ENCODE measurements around the gene GAGE10.
"Not testable (repeated sequence)": the region's sequence is repeated elsewhere in the genome, so short reads cannot be mapped to it uniquely, and the experiment has no call there.

The GAGE10 gene

DNA sequence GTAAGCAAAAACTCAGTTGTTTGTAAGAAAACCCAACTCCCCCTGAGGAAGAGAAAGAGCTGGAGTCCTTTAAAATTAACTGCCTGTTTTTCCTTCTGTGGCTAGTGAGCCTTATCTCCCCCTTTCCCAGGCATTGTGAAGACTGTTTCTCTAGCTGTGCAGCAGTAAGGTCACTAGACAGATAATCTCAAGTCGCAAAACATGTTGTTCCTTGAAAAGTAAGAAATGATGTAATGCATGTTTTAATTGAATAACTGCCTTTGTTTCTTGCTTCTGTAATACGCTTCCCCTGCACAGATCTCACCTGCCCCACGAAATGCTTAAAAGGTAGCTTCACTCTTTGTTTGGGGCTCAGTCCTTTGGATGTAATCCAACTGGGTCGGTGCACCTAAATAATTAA is 12.6 kb downstream of the GAGE10 start:
- Histone ChIP-seq H3K9me3 (ENCODE audit: control insufficient read depth in 1 of 2, low read length in 2 of 2) (no peaks in the 10 kb centered on the region), H3K27ac (ENCODE audit: low read depth, low read length) (no peak overlapping the region), H3K4me1 (ENCODE audit: control insufficient read depth in 1 of 2, insufficient read depth in 2 of 2, low read length in 2 of 2) (no peaks in the 10 kb centered on the region), H3K27me3 (ENCODE audit: control insufficient read depth in 1 of 2, insufficient read depth in 2 of 2, low read length in 2 of 2) (no peaks in the 10 kb centered on the region), H3K9ac (ENCODE audit: low read depth in 1 of 2, low read length in 2 of 2) (no peak overlapping the region), H3K36me3 (ENCODE audit: control insufficient read depth in 1 of 2, insufficient read depth in 2 of 2, low read length in 2 of 2) (no peaks in the 10 kb centered on the region), H3K4me3 (ENCODE audit: low read depth in 1 of 2, low read length in 2 of 2) (no peak overlapping the region)

DNA sequence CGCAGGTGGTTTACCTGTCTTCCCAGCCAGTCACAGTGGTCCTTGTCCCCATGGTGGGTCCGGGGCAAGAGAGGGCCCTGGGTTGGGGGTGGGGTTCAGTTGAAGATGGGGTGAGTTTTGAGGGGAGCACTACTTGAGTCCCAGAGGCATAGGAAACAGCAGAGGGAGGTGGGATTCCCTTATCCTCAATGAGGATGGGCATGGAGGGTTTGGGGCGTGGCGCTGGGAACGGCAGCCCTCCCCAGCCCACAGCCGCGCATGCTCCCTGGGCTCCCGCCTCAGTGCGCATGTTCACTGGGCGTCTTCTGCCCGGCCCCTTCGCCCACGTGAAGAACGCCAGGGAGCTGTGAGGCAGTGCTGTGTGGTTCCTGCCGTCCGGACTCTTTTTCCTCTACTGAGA is 18.3 kb downstream of the GAGE10 start, which contains the start of gene GAGE12J:
GAGE12J (plus strand) TSS at position 301 of the 400 bp plus-strand sequence. CDS start 1,157 bp downstream, outside the sequence.
- not testable (repeated sequence) for H3K9me3 ChIP-seq (ENCODE audit: control insufficient read depth in 1 of 2, low read length in 2 of 2); H3K9ac ChIP-seq (ENCODE audit: low read depth in 1 of 2, low read length in 2 of 2); H3K27ac ChIP-seq (ENCODE audit: low read depth, low read length); H3K4me3 ChIP-seq (ENCODE audit: low read depth in 1 of 2, low read length in 2 of 2); H3K27me3 ChIP-seq (ENCODE audit: control insufficient read depth in 1 of 2, insufficient read depth in 2 of 2, low read length in 2 of 2); H3K4me1 ChIP-seq (ENCODE audit: control insufficient read depth in 1 of 2, insufficient read depth in 2 of 2, low read length in 2 of 2); H3K36me3 ChIP-seq (ENCODE audit: control insufficient read depth in 1 of 2, insufficient read depth in 2 of 2, low read length in 2 of 2)

DNA sequence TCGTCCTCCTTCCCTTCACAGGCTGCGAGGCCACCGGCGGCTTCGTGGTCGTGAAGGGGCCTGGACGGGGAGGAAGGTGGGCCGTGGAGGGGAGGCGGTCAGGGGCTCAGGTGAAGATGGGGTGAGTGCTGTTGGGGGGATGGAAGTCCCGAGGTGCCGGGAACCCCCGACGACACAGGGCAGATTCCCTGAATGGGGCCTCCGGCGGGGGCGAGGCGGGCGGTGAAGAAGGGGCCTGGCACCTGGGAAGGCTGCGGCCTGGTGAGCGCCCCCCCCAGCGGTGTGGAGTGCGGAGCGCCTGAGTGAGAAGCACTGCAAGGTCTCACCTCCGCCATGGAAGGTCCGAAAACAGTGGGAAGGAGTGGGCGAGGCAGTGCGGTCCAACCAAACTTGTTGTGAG is 18.8 kb downstream of the GAGE10 start:
- H3K9ac ChIP-seq (ENCODE audit: low read depth in 1 of 2, low read length in 2 of 2); H3K4me3 ChIP-seq (ENCODE audit: low read depth in 1 of 2, low read length in 2 of 2); H3K9me3 ChIP-seq (ENCODE audit: control insufficient read depth in 1 of 2, low read length in 2 of 2); H3K27me3 ChIP-seq (ENCODE audit: control insufficient read depth in 1 of 2, insufficient read depth in 2 of 2, low read length in 2 of 2); H3K27ac ChIP-seq (ENCODE audit: low read depth, low read length); H3K36me3 ChIP-seq (ENCODE audit: control insufficient read depth in 1 of 2, insufficient read depth in 2 of 2, low read length in 2 of 2); H3K4me1 ChIP-seq (ENCODE audit: control insufficient read depth in 1 of 2, insufficient read depth in 2 of 2, low read length in 2 of 2): not testable (repeated sequence)

DNA sequence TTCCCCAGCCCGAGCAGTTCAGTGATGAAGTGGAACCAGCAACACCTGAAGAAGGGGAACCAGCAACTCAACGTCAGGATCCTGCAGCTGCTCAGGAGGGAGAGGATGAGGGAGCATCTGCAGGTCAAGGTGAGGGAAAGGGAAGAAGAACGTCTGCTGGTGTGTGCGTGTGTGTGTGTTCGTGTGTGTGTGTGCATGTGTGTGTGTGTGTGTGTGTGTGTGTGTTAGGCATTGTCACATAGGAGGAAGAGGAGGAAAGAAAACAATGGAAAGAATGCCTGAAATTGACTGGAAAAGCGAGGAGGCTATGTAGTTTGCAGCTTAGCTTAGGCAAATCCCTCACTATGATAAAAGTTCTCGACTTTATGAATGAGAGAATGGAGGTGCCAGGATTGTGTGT is 20.3 kb downstream of the GAGE10 start:
- H3K27me3 ChIP-seq (ENCODE audit: control insufficient read depth in 1 of 2, insufficient read depth in 2 of 2, low read length in 2 of 2); H3K4me1 ChIP-seq (ENCODE audit: control insufficient read depth in 1 of 2, insufficient read depth in 2 of 2, low read length in 2 of 2); H3K9ac ChIP-seq (ENCODE audit: low read depth in 1 of 2, low read length in 2 of 2); H3K36me3 ChIP-seq (ENCODE audit: control insufficient read depth in 1 of 2, insufficient read depth in 2 of 2, low read length in 2 of 2); H3K9me3 ChIP-seq (ENCODE audit: control insufficient read depth in 1 of 2, low read length in 2 of 2); H3K4me3 ChIP-seq (ENCODE audit: low read depth in 1 of 2, low read length in 2 of 2); H3K27ac ChIP-seq (ENCODE audit: low read depth, low read length): not testable (repeated sequence)

DNA sequence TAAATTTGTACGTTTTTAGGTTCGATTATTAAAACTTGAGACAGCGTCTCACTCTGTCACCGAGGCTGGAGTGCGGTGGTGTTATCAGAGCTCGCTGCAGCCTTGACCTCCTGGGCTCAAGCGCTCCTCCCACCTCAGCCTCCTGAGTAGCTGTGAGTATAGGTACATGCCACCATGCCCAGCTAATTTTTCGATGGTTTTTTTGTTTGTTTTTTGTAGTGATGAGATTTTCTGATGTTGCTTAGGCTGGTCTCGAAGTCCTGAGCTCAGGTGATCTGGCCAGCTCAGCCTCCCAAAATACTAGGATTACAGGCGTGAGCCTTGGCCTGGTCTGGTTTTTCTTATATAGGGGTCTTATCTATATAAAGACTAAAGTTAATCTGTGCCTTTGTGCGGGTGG is 27.0 kb downstream of the GAGE10 start:
- not testable (repeated sequence) for H3K27me3 ChIP-seq (ENCODE audit: control insufficient read depth in 1 of 2, insufficient read depth in 2 of 2, low read length in 2 of 2); H3K27ac ChIP-seq (ENCODE audit: low read depth, low read length); H3K9ac ChIP-seq (ENCODE audit: low read depth in 1 of 2, low read length in 2 of 2); H3K36me3 ChIP-seq (ENCODE audit: control insufficient read depth in 1 of 2, insufficient read depth in 2 of 2, low read length in 2 of 2); H3K4me3 ChIP-seq (ENCODE audit: low read depth in 1 of 2, low read length in 2 of 2); H3K4me1 ChIP-seq (ENCODE audit: control insufficient read depth in 1 of 2, insufficient read depth in 2 of 2, low read length in 2 of 2); H3K9me3 ChIP-seq (ENCODE audit: control insufficient read depth in 1 of 2, low read length in 2 of 2)

DNA sequence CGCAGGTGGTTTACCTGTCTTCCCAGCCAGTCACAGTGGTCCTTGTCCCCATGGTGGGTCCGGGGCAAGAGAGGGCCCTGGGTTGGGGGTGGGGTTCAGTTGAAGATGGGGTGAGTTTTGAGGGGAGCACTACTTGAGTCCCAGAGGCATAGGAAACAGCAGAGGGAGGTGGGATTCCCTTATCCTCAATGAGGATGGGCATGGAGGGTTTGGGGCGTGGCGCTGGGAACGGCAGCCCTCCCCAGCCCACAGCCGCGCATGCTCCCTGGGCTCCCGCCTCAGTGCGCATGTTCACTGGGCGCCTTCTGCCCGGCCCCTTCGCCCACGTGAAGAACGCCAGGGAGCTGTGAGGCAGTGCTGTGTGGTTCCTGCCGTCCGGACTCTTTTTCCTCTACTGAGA is 27.8 kb downstream of the GAGE10 start, which contains the start of gene GAGE13:
GAGE13 (plus strand) TSS at position 301 of the 400 bp plus-strand sequence. CDS start 1,156 bp downstream, outside the sequence.
- H3K27me3 ChIP-seq (ENCODE audit: control insufficient read depth in 1 of 2, insufficient read depth in 2 of 2, low read length in 2 of 2) = not testable (repeated sequence)

DNA sequence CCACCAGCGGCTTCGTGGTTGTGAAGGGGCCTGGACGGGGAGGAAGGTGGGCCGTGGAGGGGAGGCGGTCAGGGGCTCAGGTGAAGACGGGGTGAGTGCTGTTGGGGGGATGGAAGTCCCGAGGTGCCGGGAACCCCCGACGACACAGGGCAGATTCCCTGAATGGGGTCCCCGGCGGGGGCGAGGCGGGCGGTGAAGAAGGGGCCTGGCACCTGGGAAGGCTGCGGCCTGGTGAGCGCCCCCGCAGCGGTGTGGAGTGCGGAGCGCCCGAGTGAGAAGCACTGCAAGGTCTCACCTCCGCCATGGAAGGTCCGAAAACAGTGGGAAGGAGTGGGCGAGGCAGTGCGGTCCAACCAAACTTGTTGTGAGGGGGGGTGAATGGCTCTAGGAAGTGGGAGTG is 28.4 kb downstream of the GAGE10 start:
- not testable (repeated sequence) for H3K9ac ChIP-seq (ENCODE audit: low read depth in 1 of 2, low read length in 2 of 2); H3K4me3 ChIP-seq (ENCODE audit: low read depth in 1 of 2, low read length in 2 of 2); H3K36me3 ChIP-seq (ENCODE audit: control insufficient read depth in 1 of 2, insufficient read depth in 2 of 2, low read length in 2 of 2); H3K4me1 ChIP-seq (ENCODE audit: control insufficient read depth in 1 of 2, insufficient read depth in 2 of 2, low read length in 2 of 2); H3K9me3 ChIP-seq (ENCODE audit: control insufficient read depth in 1 of 2, low read length in 2 of 2); H3K27me3 ChIP-seq (ENCODE audit: control insufficient read depth in 1 of 2, insufficient read depth in 2 of 2, low read length in 2 of 2); H3K27ac ChIP-seq (ENCODE audit: low read depth, low read length)

More for the DNA sequence above, 27.8 kb downstream of the GAGE10 start, which contains the start of gene GAGE13:
- not testable (repeated sequence) for H3K9ac ChIP-seq (ENCODE audit: low read depth in 1 of 2, low read length in 2 of 2); H3K27ac ChIP-seq (ENCODE audit: low read depth, low read length); H3K4me1 ChIP-seq (ENCODE audit: control insufficient read depth in 1 of 2, insufficient read depth in 2 of 2, low read length in 2 of 2); H3K4me3 ChIP-seq (ENCODE audit: low read depth in 1 of 2, low read length in 2 of 2); H3K36me3 ChIP-seq (ENCODE audit: control insufficient read depth in 1 of 2, insufficient read depth in 2 of 2, low read length in 2 of 2); H3K9me3 ChIP-seq (ENCODE audit: control insufficient read depth in 1 of 2, low read length in 2 of 2)

DNA sequence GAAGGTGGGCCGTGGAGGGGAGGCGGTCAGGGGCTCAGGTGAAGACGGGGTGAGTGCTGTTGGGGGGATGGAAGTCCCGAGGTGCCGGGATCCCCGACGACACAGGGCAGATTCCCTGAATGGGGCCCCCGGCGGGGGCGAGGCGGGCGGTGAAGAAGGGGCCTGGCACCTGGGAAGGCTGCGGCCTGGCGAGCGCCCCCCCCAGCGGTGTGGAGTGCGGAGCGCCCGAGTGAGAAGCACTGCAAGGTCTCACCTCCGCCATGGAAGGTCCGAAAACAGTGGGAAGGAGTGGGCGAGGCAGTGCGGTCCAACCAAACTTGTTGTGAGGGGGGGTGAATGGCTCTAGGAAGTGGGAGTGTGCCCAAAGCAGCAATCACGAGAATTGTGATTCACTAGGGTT is 38.0 kb downstream of the GAGE10 start:
- not testable (repeated sequence) for H3K9ac ChIP-seq (ENCODE audit: low read depth in 1 of 2, low read length in 2 of 2); H3K36me3 ChIP-seq (ENCODE audit: control insufficient read depth in 1 of 2, insufficient read depth in 2 of 2, low read length in 2 of 2); H3K9me3 ChIP-seq (ENCODE audit: control insufficient read depth in 1 of 2, low read length in 2 of 2); H3K27ac ChIP-seq (ENCODE audit: low read depth, low read length); H3K4me3 ChIP-seq (ENCODE audit: low read depth in 1 of 2, low read length in 2 of 2); H3K4me1 ChIP-seq (ENCODE audit: control insufficient read depth in 1 of 2, insufficient read depth in 2 of 2, low read length in 2 of 2); H3K27me3 ChIP-seq (ENCODE audit: control insufficient read depth in 1 of 2, insufficient read depth in 2 of 2, low read length in 2 of 2)

DNA sequence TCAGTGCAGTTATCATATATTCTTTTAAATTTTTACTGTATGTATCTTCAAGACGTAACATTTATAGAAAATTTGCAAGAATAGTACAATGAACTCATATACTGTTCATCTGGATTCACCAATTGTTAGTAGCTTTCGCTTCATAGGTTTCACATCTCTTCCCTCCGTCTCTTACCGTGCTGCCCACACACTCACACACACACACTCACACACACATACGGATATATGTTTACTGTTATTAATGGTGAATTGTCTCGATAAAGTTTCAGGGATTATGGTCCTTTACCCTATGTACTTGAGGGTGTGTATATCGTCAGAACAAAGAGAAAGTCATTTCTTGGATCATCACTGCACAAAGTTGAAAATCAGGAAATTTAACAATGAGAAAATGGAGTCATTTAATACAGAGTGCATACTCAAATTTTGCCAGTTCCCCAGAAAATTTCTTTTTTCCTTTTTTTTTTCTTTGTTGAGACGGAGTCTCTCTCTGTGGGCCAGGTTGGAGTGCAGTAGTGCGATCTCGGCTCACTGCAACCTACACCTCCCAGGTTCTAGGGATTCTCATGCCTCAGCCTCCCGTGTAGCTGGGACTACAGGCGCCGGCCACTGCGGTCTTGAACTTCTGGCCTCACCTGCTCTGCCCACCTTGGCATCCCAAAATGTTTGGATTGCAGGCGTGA is 41.2 kb downstream of the GAGE10 start:
- not testable (repeated sequence) for H3K27ac ChIP-seq (ENCODE audit: low read depth, low read length); H3K4me1 ChIP-seq (ENCODE audit: control insufficient read depth in 1 of 2, insufficient read depth in 2 of 2, low read length in 2 of 2); H3K9me3 ChIP-seq (ENCODE audit: control insufficient read depth in 1 of 2, low read length in 2 of 2); H3K9ac ChIP-seq (ENCODE audit: low read depth in 1 of 2, low read length in 2 of 2); H3K27me3 ChIP-seq (ENCODE audit: control insufficient read depth in 1 of 2, insufficient read depth in 2 of 2, low read length in 2 of 2); H3K36me3 ChIP-seq (ENCODE audit: control insufficient read depth in 1 of 2, insufficient read depth in 2 of 2, low read length in 2 of 2); H3K4me3 ChIP-seq (ENCODE audit: low read depth in 1 of 2, low read length in 2 of 2)

DNA sequence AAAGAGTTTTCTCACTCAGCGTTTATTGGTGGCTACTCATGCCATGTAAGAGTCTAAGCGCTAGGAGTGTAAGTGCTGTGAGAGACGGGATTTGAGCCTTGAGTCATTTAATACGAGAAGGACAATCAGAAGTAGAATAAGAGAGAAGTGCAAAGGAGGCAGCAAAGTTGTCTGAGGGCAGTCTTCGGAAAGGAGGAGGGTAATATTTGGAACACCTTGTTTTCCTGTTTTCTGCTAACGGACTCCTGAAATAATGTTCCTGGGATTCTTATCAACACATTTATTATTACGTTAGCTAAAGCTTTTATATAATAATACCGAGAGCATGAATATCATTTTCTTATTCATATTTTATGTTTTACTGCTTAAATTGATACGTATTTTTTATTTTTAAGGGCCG is 42.0 kb downstream of the GAGE10 start:
- not testable (repeated sequence) for H3K9ac ChIP-seq (ENCODE audit: low read depth in 1 of 2, low read length in 2 of 2); H3K36me3 ChIP-seq (ENCODE audit: control insufficient read depth in 1 of 2, insufficient read depth in 2 of 2, low read length in 2 of 2); H3K27ac ChIP-seq (ENCODE audit: low read depth, low read length); H3K9me3 ChIP-seq (ENCODE audit: control insufficient read depth in 1 of 2, low read length in 2 of 2); H3K27me3 ChIP-seq (ENCODE audit: control insufficient read depth in 1 of 2, insufficient read depth in 2 of 2, low read length in 2 of 2); H3K4me1 ChIP-seq (ENCODE audit: control insufficient read depth in 1 of 2, insufficient read depth in 2 of 2, low read length in 2 of 2); H3K4me3 ChIP-seq (ENCODE audit: low read depth in 1 of 2, low read length in 2 of 2)

DNA sequence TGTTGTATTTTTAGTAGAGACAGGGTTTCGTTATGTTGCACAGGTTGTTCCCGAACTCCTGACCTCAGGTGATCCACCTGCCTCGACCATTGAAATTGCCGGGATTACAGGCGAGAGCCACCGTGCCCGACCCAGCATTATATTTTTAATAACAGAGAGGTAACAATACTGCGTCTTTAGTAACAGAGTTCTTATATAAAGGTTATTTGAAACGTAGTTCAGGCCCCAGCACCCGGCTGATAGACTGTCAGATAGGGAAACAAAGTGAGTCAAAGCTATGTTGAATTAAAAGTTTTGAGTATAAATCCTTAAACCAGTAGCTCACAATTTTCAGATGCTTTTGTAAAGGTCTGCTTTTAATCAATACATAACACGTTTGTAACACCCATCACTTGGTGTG is 42.7 kb downstream of the GAGE10 start:
- H3K4me3 ChIP-seq (ENCODE audit: low read depth in 1 of 2, low read length in 2 of 2); H3K4me1 ChIP-seq (ENCODE audit: control insufficient read depth in 1 of 2, insufficient read depth in 2 of 2, low read length in 2 of 2); H3K9me3 ChIP-seq (ENCODE audit: control insufficient read depth in 1 of 2, low read length in 2 of 2); H3K9ac ChIP-seq (ENCODE audit: low read depth in 1 of 2, low read length in 2 of 2); H3K36me3 ChIP-seq (ENCODE audit: control insufficient read depth in 1 of 2, insufficient read depth in 2 of 2, low read length in 2 of 2); H3K27me3 ChIP-seq (ENCODE audit: control insufficient read depth in 1 of 2, insufficient read depth in 2 of 2, low read length in 2 of 2); H3K27ac ChIP-seq (ENCODE audit: low read depth, low read length): not testable (repeated sequence)
